ENCODE data around the gene DNPH1. TPM values are rescaled to one million over a fixed set of nuclear protein-coding genes. Genes with fewer than 3 reads are reported as not detected.

Gene DNPH1
- polyA plus RNA-seq, 3 donors = 31.9 to 55.4 (median 42.7) TPM

DNA sequence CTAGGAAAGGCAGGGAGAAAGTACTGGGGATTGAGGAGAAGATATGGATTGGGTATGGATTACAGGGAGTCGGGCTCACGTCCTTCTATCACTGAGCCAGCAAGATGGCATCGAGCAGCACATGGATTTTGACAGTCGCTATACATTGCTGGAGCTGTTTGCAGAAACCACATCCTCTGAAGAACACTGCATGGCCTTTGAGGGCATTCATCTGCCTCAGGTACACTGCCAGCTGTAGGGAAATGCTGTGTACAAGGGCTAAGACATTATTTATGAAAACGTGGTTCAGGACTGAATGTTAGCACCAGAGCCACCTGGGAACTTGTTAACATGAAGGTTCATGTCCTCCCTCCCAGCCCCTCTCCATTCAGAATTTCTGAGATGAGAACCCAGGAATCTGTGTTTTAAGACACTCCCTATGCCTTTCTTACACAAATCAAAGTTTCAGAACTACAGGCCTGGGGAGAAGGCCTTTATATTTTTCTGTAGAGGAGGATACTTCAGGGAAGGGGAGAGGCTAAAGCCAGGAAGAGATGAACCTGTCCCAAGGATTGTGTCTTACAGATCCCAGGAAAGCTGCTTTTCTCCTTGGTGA lies 43.8 kb downstream of the DNPH1 start:
- H3K36me3 Mint-ChIP-seq = peaks cover 45 to 53% of the 10 kb centered on the region in 2 donors
- peaks cover 0 to 2% (median 0%) of the 10 kb centered on the region in 3 donors for H3K27me3 Mint-ChIP-seq (ENCODE audit: low read depth in 3 of 3)
- no peaks in the 10 kb centered on the region for H3K9me3 ChIP-seq (replicated peaks in 1 of 2; ENCODE audit: control insufficient read depth in 1 of 2, insufficient read depth in 1 of 2, low read length in 2 of 2)
- no peak overlapping the region for H3K9ac ChIP-seq (ENCODE audit: insufficient read depth, low read length, poor library complexity, severe bottlenecking)
- no peak overlapping the region for H3K4me3 ChIP-seq (replicated peaks in 1 of 3; ENCODE audit: low read depth in 2 of 3, low read length in 3 of 3)
- WGBS (ENCODE audit: insufficient coverage) = 97% methylated on average over 5 of the region's 5 CpGs
- intact Hi-C loops (cut with micrococcal nuclease) = no loop called here
- no peak overlapping the region for H2AFZ ChIP-seq (ENCODE audit: insufficient read depth, low read depth, low read length, poor library complexity, severe bottlenecking)
- peaks cover 50 to 59% of the 10 kb centered on the region in 2 donors for H3K36me3 ChIP-seq (replicated peaks in 1 of 2; ENCODE audit: control insufficient read depth in 1 of 2, insufficient read depth in 2 of 2, low read length in 2 of 2)
- TF ChIP-seq, protein P1, sequence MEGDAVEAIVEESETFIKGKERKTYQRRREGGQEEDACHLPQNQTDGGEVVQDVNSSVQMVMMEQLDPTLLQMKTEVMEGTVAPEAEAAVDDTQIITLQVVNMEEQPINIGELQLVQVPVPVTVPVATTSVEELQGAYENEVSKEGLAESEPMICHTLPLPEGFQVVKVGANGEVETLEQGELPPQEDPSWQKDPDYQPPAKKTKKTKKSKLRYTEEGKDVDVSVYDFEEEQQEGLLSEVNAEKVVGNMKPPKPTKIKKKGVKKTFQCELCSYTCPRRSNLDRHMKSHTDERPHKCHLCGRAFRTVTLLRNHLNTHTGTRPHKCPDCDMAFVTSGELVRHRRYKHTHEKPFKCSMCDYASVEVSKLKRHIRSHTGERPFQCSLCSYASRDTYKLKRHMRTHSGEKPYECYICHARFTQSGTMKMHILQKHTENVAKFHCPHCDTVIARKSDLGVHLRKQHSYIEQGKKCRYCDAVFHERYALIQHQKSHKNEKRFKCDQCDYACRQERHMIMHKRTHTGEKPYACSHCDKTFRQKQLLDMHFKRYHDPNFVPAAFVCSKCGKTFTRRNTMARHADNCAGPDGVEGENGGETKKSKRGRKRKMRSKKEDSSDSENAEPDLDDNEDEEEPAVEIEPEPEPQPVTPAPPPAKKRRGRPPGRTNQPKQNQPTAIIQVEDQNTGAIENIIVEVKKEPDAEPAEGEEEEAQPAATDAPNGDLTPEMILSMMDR (IDR thresholded peaks at IDR 0.05) = no peak
- H4K20me1 ChIP-seq (ENCODE audit: insufficient read depth, low read length) = no peaks in the 10 kb centered on the region
- peaks cover 32% of the 10 kb centered on the region for H3K4me1 Mint-ChIP-seq
- no peaks in the 10 kb centered on the region for H3K27me3 ChIP-seq (ENCODE audit: control insufficient read depth in 2 of 2, insufficient read depth in 2 of 2, low read length in 2 of 2)
- H3K79me2 ChIP-seq (ENCODE audit: insufficient read depth, low read length) = peaks cover 5% of the 10 kb centered on the region
- H3K4me1 ChIP-seq (ENCODE audit: control insufficient read depth in 1 of 2, insufficient read depth in 2 of 2, low read length in 2 of 2) = peaks cover 16 to 24% of the 10 kb centered on the region in 2 donors
- no peak overlapping the region for H3K4me3 Mint-ChIP-seq
- H3K9me3 Mint-ChIP-seq = no peaks in the 10 kb centered on the region
- H3K27ac Mint-ChIP-seq = peak overlapping the region in 1 of 7 donors; percentile 21
- DNase-seq = no peak
- no peak overlapping the region for H3K27ac ChIP-seq (ENCODE audit: low read depth in 1 of 2, low read length in 2 of 2)
- no peak overlapping the region for H3K4me2 ChIP-seq (replicated peaks; ENCODE audit: extremely low read depth, low read length, poor library complexity, severe bottlenecking)

DNA sequence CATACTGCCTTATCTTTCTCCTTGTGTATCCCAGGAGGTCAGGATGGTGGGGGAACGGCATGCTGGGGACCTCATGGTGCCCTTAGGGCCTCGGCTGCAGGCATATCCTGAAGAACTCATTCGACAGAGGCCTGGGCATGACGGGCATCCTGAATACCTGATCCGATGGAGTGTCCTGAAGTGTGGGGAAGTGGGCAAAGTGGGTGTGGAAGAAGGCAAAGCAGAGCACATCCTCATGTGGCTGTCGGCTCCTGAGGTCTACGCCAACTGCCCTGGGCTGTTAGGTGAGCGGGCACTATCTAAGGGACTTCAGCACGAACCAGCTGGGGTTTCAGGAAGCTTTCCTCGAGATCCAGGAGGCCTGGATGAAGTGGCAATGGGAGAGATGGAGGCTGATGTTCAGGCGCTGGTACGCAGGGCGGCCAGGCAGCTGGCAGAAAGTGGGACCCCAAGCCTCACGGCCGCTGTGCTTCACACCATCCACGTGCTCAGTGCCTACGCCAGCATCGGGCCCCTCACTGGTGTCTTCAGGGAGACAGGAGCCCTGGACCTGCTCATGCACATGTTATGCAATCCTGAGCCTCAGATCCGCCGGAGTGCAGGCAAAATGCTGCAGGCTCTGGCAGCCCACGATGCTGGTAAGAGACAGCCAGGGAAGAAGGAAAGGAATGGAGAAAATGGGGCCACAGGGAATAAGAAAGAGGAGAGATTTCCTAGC lies 44.9 kb downstream of the DNPH1 start:
- H3K4me1 ChIP-seq (ENCODE audit: control insufficient read depth in 1 of 2, insufficient read depth in 2 of 2, low read length in 2 of 2) = peaks cover 16 to 24% of the 10 kb centered on the region in 2 donors
- Mint-ChIP-seq H3K27ac (peak overlapping the region in 3 of 7 donors; percentile 32 to 59 (median 46)), H3K9me3 (no peaks in the 10 kb centered on the region), H3K27me3 (ENCODE audit: low read depth in 3 of 3) (peaks cover 0 to 2% (median 0%) of the 10 kb centered on the region in 3 donors), H3K4me3 (no peak overlapping the region), H3K36me3 (peaks cover 45 to 58% of the 10 kb centered on the region in 2 donors), H3K4me1 (peaks cover 32% of the 10 kb centered on the region)
- intact Hi-C loops (cut with micrococcal nuclease) = no loop called here
- H2AFZ ChIP-seq (ENCODE audit: insufficient read depth, low read depth, low read length, poor library complexity, severe bottlenecking) = no peak overlapping the region
- peaks cover 45 to 60% of the 10 kb centered on the region in 2 donors for H3K36me3 ChIP-seq (replicated peaks in 1 of 2; ENCODE audit: control insufficient read depth in 1 of 2, insufficient read depth in 2 of 2, low read length in 2 of 2)
- H4K20me1 ChIP-seq (ENCODE audit: insufficient read depth, low read length) = no peaks in the 10 kb centered on the region
- DNase-seq = no peak
- H3K4me3 ChIP-seq (replicated peaks in 1 of 3; ENCODE audit: low read depth in 2 of 3, low read length in 3 of 3) = no peak overlapping the region
- no peaks in the 10 kb centered on the region for H3K27me3 ChIP-seq (ENCODE audit: control insufficient read depth in 2 of 2, insufficient read depth in 2 of 2, low read length in 2 of 2)
- H3K9me3 ChIP-seq (replicated peaks in 1 of 2; ENCODE audit: control insufficient read depth in 1 of 2, insufficient read depth in 1 of 2, low read length in 2 of 2) = no peaks in the 10 kb centered on the region
- H3K9ac ChIP-seq (ENCODE audit: insufficient read depth, low read length, poor library complexity, severe bottlenecking) = no peak overlapping the region
- TF ChIP-seq, protein P1 (IDR thresholded peaks at IDR 0.05) = no peak
- peaks cover 5% of the 10 kb centered on the region for H3K79me2 ChIP-seq (ENCODE audit: insufficient read depth, low read length)
- no peak overlapping the region for H3K4me2 ChIP-seq (replicated peaks; ENCODE audit: extremely low read depth, low read length, poor library complexity, severe bottlenecking)
- 98% methylated on average over 21 of the region's 21 CpGs for WGBS (ENCODE audit: insufficient coverage)
- no peak overlapping the region for H3K27ac ChIP-seq (ENCODE audit: low read depth in 1 of 2, low read length in 2 of 2)
